Rectal smooth muscle tissue (tissue), 1 donor: ENCODE data around the gene TIMM10.
A peak's percentile ranks its signal among the peaks of the same experiment; 100 is the strongest.

Experiments used
- H3K27ac ChIP-seq: one replicate; pipeline ENCODE4 v1.7.0; 2013; ENCODE audit warnings: low read depth, low read length, inconsistent platforms
- H3K27me3 ChIP-seq: one replicate; pipeline ENCODE4 v1.7.0; 2013; ENCODE audit warnings: low read length; ENCODE audit not compliant: control insufficient read depth, insufficient read depth
- H3K36me3 ChIP-seq: one replicate; pipeline ENCODE4 v1.7.0; 2013; ENCODE audit warnings: low read length; ENCODE audit not compliant: control insufficient read depth, insufficient read depth
- H3K4me1 ChIP-seq: one replicate; pipeline ENCODE4 v1.7.0; 2013; ENCODE audit warnings: low read length; ENCODE audit not compliant: control insufficient read depth, insufficient read depth
- H3K4me3 ChIP-seq: one replicate; pipeline ENCODE4 v1.7.0; 2013; ENCODE audit warnings: low read length
- H3K9ac ChIP-seq: one replicate; pipeline ENCODE4 v1.7.0; 2013; ENCODE audit warnings: low read length

The TIMM10 gene

DNA sequence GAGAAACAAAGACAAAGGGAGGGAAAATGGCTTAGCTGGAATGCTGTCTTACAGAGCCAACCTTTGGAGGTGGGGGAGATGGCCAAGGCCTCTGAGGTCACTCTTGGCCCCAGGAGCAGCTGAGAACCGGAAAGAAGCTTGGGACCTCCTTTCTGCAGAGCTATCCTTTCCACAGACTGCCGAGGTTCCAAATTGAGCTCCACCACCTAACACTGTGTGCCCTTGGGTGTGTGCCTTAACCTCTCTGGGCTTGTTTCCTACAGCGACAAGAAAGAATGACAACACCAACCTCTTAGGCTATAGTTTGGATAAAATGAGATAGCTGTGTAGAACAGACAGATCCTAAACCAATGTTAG lies 47.0 kb downstream of the TIMM10 start:
- Histone ChIP-seq H3K27me3 (peaks cover 12% of the 10 kb centered on the region), H3K36me3 (peaks cover 13% of the 10 kb centered on the region), H3K9ac (no peak overlapping the region), H3K4me1 (no peaks in the 10 kb centered on the region), H3K27ac (no peak overlapping the region), H3K4me3 (no peak overlapping the region)

DNA sequence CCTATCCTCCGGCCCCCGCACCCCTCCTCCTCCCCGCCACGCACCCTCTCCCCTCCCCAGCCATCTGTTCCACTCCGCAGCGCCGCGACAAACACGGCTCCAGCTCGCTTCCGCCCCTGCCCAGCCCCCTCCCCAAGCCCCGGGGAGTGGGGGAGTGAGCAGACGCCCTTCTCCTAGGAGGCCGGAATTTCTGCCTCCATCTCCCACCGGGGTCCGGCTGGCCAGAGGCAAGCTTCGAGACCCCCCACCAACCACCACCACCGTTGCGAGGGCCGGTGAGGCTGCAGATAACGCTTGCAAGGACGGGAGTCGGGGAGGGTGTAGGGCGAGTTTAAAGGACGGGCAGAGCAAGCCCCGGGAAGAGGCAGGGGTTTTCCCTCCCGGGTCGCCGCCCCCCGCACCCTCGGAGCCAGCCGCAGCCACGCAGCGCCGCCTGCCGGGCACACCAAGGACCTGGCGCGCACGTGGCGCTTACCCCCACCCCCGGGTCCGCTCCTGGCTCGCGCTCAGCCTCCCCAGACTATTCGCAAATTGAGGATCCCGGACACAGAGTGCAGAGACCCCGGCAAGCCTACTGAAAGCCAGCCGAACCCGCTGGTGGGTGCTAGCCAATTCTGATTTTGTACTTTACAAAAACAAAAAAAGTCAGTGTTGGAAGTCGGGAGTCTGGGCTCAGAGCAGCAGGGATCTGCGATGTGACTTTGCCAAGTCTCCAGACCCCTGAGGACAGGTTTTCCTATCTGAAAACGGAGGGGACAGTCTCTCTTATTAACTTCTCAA lies 47.6 kb downstream of the TIMM10 start:
- Histone ChIP-seq H3K27ac (no peak overlapping the region), H3K36me3 (peaks cover 12% of the 10 kb centered on the region), H3K27me3 (peaks cover 12% of the 10 kb centered on the region), H3K4me3 (peak overlapping the region; percentile 33), H3K9ac (no peak overlapping the region), H3K4me1 (no peaks in the 10 kb centered on the region)

DNA sequence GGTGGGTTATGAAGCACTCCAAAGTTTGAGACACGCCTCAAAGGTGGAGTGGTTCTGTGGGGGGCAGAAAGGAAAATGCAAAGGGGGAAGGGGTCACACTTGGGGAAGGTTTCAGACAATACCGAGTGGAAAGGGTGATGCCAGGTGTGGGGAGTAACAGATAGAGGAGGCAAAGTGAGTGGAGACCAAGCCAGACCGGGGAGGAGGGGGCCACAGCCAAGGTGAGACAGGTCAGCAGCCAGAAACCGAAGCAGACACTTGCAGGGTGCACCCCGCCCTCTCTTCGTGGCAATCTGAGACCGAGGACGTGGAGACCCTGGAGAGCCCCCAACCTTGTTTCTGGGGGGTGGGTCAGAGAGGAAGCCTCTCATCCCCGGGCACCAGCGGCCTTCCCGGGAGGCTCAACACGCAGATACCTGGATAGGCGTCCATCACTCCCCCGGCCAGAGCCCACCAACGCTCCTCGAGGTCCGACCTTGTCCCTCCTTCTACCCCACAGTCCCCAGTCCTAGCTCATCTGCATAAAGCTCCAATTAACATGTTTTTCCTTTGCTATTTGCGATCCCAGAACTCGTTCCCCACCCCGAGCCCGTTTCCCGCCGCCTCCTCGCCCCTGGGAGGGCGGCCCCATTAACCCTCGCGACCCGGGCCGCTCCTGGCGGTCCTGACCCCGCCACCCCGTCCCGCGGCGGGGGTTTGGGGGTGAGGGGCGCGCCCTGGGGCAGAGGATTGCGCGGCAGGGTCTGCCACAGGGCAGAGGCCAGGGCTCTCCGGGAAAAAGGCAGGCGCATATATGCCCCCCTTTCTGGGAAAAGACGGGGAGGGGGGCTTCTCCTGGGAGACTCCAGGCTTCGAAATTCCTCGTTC lies 48.4 kb downstream of the TIMM10 start:
- Histone ChIP-seq H3K4me1 (no peaks in the 10 kb centered on the region), H3K27ac (no peak overlapping the region), H3K9ac (no peak overlapping the region), H3K4me3 (no peak overlapping the region), H3K36me3 (peaks cover 12% of the 10 kb centered on the region), H3K27me3 (peaks cover 12% of the 10 kb centered on the region)

DNA sequence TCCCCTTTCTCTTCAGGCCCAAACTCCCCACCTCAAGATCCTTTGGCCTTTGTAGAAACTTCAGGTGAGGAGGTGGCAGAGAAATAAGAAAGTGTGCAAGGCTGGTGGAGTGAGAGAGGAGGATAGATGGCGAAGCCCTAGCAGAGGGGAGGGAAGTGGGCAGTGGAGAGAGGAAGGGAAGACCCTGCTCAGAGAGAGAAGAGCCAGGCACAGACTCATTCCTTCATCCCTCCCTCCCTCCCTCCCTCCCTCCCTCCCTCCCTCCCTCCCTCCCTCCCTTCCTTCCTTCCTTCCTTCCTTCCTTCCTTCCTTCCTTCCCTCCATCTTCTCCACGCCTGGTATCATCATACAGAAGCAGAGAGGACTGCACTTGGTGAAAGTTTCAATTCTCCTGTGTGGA lies 49.2 kb downstream of the TIMM10 start:
- Histone ChIP-seq H3K36me3 (peaks cover 9% of the 10 kb centered on the region), H3K27ac (no peak overlapping the region), H3K27me3 (peaks cover 12% of the 10 kb centered on the region), H3K4me3 (no peak overlapping the region), H3K9ac (no peak overlapping the region), H3K4me1 (no peaks in the 10 kb centered on the region)

DNA sequence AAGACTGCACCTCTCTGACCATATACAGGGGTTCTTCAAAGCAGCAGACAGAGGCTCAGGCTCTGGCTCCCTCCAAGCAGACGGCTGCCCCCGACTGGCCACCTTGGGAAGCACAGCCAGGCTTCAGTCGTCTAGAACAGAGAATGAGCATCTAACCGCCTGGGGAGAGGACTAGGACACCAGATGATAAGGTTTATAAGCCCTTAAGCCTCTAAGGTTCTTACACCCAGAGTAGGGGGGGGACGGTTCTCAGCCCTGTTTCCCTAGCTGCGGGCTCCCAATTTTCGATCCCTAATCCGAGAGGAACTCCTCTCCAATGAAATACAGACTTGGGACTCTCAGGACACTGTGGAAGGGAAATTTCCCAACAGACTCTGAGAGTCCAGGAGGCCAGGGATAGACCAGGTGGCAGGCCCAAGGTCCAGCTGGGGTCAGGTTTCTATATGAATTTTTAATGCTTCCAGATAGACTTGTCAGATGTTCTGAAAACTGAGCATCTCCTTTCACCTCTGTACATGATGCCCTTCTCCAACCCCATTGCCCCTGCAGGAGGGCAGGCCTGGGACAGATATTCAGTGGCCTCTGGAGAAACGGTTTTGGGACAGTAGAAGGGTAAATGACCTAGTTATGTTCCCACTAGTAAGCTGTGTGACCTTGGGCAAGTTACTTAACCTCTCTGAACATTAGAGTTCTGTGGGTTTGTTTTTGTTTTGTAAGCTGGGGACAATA lies 50.0 kb downstream of the TIMM10 start:
- H3K36me3 ChIP-seq: peaks cover 5% of the 10 kb centered on the region
- H3K27me3 ChIP-seq: peaks cover 15% of the 10 kb centered on the region
- peaks cover 3% of the 10 kb centered on the region for H3K4me1 ChIP-seq
- H3K9ac ChIP-seq: no peak overlapping the region
- no peak overlapping the region for H3K4me3 ChIP-seq
- H3K27ac ChIP-seq: no peak overlapping the region

DNA sequence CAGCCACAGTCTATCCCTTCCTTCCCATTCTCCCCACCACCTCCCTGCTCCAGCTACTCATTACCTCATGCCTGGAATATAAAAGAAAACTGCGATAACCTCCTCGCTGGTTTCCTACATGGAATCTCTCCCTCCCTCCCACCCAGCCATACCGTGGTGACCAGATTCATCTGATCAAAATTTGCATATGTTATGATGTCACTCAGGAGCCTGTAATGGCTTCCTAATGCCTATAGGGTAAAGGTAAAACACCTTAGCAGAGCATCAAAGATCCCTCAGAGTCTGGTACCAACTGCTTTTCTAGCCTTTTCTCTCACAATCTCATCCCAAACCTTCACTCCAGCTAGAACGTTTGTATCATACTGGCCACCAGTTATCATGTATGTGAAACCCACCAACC lies 50.6 kb downstream of the TIMM10 start:
- Histone ChIP-seq H3K27ac (no peak overlapping the region), H3K36me3 (peaks cover 2% of the 10 kb centered on the region), H3K4me1 (peaks cover 3% of the 10 kb centered on the region), H3K9ac (no peak overlapping the region), H3K4me3 (no peak overlapping the region), H3K27me3 (peaks cover 15% of the 10 kb centered on the region)

DNA sequence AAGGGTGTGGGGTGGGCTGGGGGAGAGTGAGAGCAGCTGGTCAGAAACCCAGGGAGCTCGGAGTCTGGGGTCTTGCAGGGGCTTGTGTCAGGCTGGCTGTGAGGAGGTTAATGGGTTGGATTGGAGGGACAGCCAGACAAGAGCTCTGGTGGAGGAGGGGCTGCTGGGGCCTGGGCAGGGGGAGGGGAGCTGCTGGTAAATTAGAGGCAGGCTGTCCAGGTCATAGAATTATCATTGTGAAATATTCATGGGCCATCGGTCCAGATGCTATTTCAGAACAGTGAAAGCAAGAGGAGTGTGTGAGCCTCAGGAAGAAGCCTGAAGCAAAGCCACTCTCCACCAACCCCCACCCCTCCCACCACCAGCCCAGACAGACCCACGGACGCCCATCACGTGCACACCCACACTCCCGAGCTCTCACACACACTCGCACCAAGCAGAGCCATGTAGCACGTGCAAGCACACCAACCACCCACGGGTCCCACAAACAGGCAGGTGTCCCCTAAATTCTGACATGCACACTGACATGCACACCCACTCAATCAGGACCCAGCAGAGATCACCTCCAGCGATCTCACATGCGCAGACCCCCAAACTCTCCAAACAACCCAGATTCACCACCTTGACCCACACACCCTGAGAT lies 51.4 kb downstream of the TIMM10 start:
- Histone ChIP-seq H3K4me1 (peaks cover 3% of the 10 kb centered on the region), H3K36me3 (peaks cover 2% of the 10 kb centered on the region), H3K9ac (no peak overlapping the region), H3K27ac (no peak overlapping the region), H3K4me3 (no peak overlapping the region), H3K27me3 (peaks cover 15% of the 10 kb centered on the region)
